H9 (cell line): ENCODE measurements around the gene ARHGEF17. TPM values are rescaled to one million over a fixed set of nuclear protein-coding genes. Genes with fewer than 3 reads are reported as not detected.

Experiments
- DNase-seq: peaks from one replicate; pipeline ENCODE4 v3.0.0-alpha.2; 2017
- H2AFZ ChIP-seq: one replicate; pipeline ENCODE4 v1.6.1; 2013; ENCODE audit warnings: mild to moderate bottlenecking, low read length, control low read depth, moderate library complexity
- H2AK5ac ChIP-seq: 2 replicates; pipeline ENCODE4 v1.6.1; 2013; ENCODE audit warnings: low read length, control low read depth, mixed read lengths; ENCODE audit not compliant: insufficient read length
- H2BK120ac ChIP-seq: one replicate; pipeline ENCODE4 v1.6.1; 2013; ENCODE audit warnings: low read depth, mild to moderate bottlenecking, low read length, control low read depth, inconsistent platforms; ENCODE audit not compliant: poor library complexity, severe bottlenecking
- H2BK12ac ChIP-seq: 2 replicates; pipeline ENCODE4 v1.6.1; 2013; ENCODE audit warnings: low read length, control low read depth, mixed read lengths, low read depth; ENCODE audit not compliant: insufficient read length
- H2BK15ac ChIP-seq: 2 replicates; pipeline ENCODE4 v1.6.1; 2013; ENCODE audit warnings: low read depth, low read length, control low read depth
- H2BK20ac ChIP-seq: one replicate; pipeline ENCODE4 v1.6.1; 2013; ENCODE audit warnings: low read depth, mild to moderate bottlenecking, low read length, control low read depth, inconsistent platforms; ENCODE audit not compliant: poor library complexity, severe bottlenecking
- H2BK5ac ChIP-seq: 2 replicates; pipeline ENCODE4 v1.6.1; 2013; ENCODE audit warnings: low read length, control low read depth, mixed read lengths; ENCODE audit not compliant: insufficient read length
- H3K14ac ChIP-seq: 2 replicates; pipeline ENCODE4 v1.6.1; 2013; ENCODE audit warnings: low read length, control low read depth; ENCODE audit not compliant: insufficient read depth
- H3K18ac ChIP-seq: 2 replicates; pipeline ENCODE4 v1.6.1; 2013; ENCODE audit warnings: low read depth, mild to moderate bottlenecking, mixed read lengths, low read length, control low read depth; ENCODE audit not compliant: insufficient read length
- H3K23ac ChIP-seq: 2 replicates; pipeline ENCODE4 v1.6.1; 2013; ENCODE audit warnings: low read length, control low read depth, mixed read lengths, low read depth; ENCODE audit not compliant: insufficient read length
- H3K23me2 ChIP-seq: 2 replicates; pipeline ENCODE4 v1.6.1; 2013; ENCODE audit warnings: low read depth, mild to moderate bottlenecking, mixed read lengths, low read length, control low read depth; ENCODE audit not compliant: insufficient read length, poor library complexity, severe bottlenecking
- H3K27ac ChIP-seq: 2 replicates; pipeline ENCODE4 v1.5.1; 2013; ENCODE audit warnings: low read length, control low read depth, mixed read lengths, low read depth; ENCODE audit not compliant: insufficient read length
- H3K27me3 ChIP-seq: 2 replicates; pipeline ENCODE4 v1.6.1; 2013; ENCODE audit warnings: low read length, control low read depth, inconsistent platforms; ENCODE audit not compliant: insufficient read depth
- H3K4ac ChIP-seq: 2 replicates; pipeline ENCODE4 v1.6.1; 2013; ENCODE audit warnings: low read depth, mild to moderate bottlenecking, control low read depth, inconsistent platforms, low read length, moderate library complexity
- H3K4me1 ChIP-seq: 2 replicates; pipeline ENCODE4 v1.6.1; 2013; ENCODE audit warnings: low read length, control low read depth, inconsistent platforms; ENCODE audit not compliant: insufficient read depth
- H3K4me2 ChIP-seq: 2 replicates; pipeline ENCODE4 v1.6.1; 2013; ENCODE audit warnings: low read length, control low read depth, mixed read lengths; ENCODE audit not compliant: insufficient read length, insufficient read depth
- H3K56ac ChIP-seq: 2 replicates; pipeline ENCODE4 v1.6.1; 2013; ENCODE audit warnings: low read depth, mild to moderate bottlenecking, mixed read lengths, low read length, control low read depth; ENCODE audit not compliant: insufficient read length
- H3K79me1 ChIP-seq: 2 replicates; pipeline ENCODE4 v1.6.1; 2013; ENCODE audit warnings: low read depth, mild to moderate bottlenecking, moderate library complexity, low read length, control low read depth, inconsistent platforms; ENCODE audit not compliant: insufficient read depth, poor library complexity, severe bottlenecking
- H3K79me2 ChIP-seq: 2 replicates; pipeline ENCODE4 v1.6.1; 2013; ENCODE audit warnings: low read length, control low read depth, inconsistent platforms; ENCODE audit not compliant: insufficient read depth
- H3K9ac ChIP-seq: 2 replicates; pipeline ENCODE4 v1.6.1; 2013; ENCODE audit warnings: low read length, control low read depth, mixed read lengths; ENCODE audit not compliant: insufficient read length; ENCODE audit errors: extremely low read depth
- H3K9me3 ChIP-seq: one replicate; pipeline ENCODE4 v1.6.1; 2013; ENCODE audit warnings: low read depth, low read length, inconsistent platforms; ENCODE audit not compliant: control insufficient read depth
- H3T11ph ChIP-seq: one replicate; pipeline ENCODE4 v1.6.1; 2013; ENCODE audit warnings: mild to moderate bottlenecking, low read length, control low read depth, inconsistent platforms
- H4K20me1 ChIP-seq: one replicate; pipeline ENCODE4 v1.6.1; 2013; ENCODE audit not compliant: control insufficient read depth, insufficient read length, insufficient read depth
- H4K5ac ChIP-seq: 2 replicates; pipeline ENCODE4 v1.6.1; 2013; ENCODE audit warnings: low read depth, mild to moderate bottlenecking, mixed read lengths, low read length, control low read depth; ENCODE audit not compliant: insufficient read length
- H4K8ac ChIP-seq: replicated peaks from 2 replicates; pipeline ENCODE4 v1.6.1; 2013; ENCODE audit warnings: low read length, control low read depth, mixed read lengths, low read depth; ENCODE audit not compliant: insufficient read length
- H4K91ac ChIP-seq: 2 replicates; pipeline ENCODE4 v1.6.1; 2013; ENCODE audit warnings: low read depth, mild to moderate bottlenecking, moderate library complexity, mixed read lengths, low read length, control low read depth; ENCODE audit not compliant: insufficient read length
- H3K27ac Mint-ChIP-seq, 3 experiments: 2 replicates in 2 of 3; 3 replicates in 1 of 3; pipeline ENCODE4 v1.8.0; 2020 to 2021; ENCODE audit warnings: mixed read lengths in 3 of 3, mild to moderate bottlenecking in 1 of 3, moderate library complexity in 1 of 3
- H3K27me3 Mint-ChIP-seq: 2 replicates; pipeline ENCODE4 v1.8.0; 2021; ENCODE audit warnings: low read depth, mild to moderate bottlenecking, moderate library complexity, mixed read lengths
- H3K36me3 Mint-ChIP-seq, 3 experiments: 2 replicates in 2 of 3; 3 replicates in 1 of 3; pipeline ENCODE4 v1.8.0; 2020 to 2021; ENCODE audit warnings: low read depth in 3 of 3, mixed read lengths in 3 of 3; ENCODE audit not compliant: insufficient read depth in 1 of 3
- H3K4me1 Mint-ChIP-seq, 2 experiments: 2 replicates each; pipeline ENCODE4 v1.8.0; 2020; ENCODE audit warnings: mixed read lengths in 2 of 2
- H3K4me3 Mint-ChIP-seq, 2 experiments: 2 replicates in 1 of 2; 3 replicates in 1 of 2; pipeline ENCODE4 v1.8.0; 2020 to 2021; ENCODE audit warnings: mild to moderate bottlenecking in 2 of 2, mixed read lengths in 2 of 2, moderate library complexity in 1 of 2
- H3K9me3 Mint-ChIP-seq, 2 experiments: 2 replicates in 1 of 2; 3 replicates in 1 of 2; pipeline ENCODE4 v1.8.0; 2020; ENCODE audit warnings: mild to moderate bottlenecking in 2 of 2, mixed read lengths in 2 of 2, moderate library complexity in 1 of 2
- CTCF ChIP-seq: fragments of 200-600 bp; sonication (generic); conservative IDR thresholded peaks from 3 replicates; pipeline ENCODE4 v1.8.0; 2021; ENCODE audit warnings: antibody characterized with exemption, mild to moderate bottlenecking
- WGBS: extraction: QIAGEN DNeasy Blood & Tissue Kit; methylation state at CpG from one replicate; pipeline ENCODE4 v1.1.7; 2013; ENCODE audit warnings: missing lambda C conversion rate, low lambda C conversion rate, mixed read lengths; ENCODE audit not compliant: insufficient read length; ENCODE audit errors: extremely low coverage; 5-methylcytosine and 5-hydroxymethylcytosine counted together
- total RNA-seq: library from RNA; stranded (reverse); gene quantifications from 2 replicates; pipeline ENCODE4 v1.2.1, GENCODE V29; 2021

The ARHGEF17 gene
- total RNA-seq, 1 experiment from 2014 or later = 7.4 TPM

- no peaks in the 10 kb centered on the region for H3K27me3 ChIP-seq
- H4K20me1 ChIP-seq = no peaks in the 10 kb centered on the region
- H3K18ac ChIP-seq = no peak overlapping the region
- H3T11ph ChIP-seq = no peak overlapping the region
- 0 out of 7 replicates have a peak overlapping the region, but pooled peaks of 1 of the 3 experiments have one; percentile 51 for H3K27ac Mint-ChIP-seq
- no peak overlapping the region for H3K56ac ChIP-seq
- peaks cover 26 to 42% of the 10 kb centered on the region in 2 experiments for H3K4me1 Mint-ChIP-seq
- no peak for TF ChIP-seq CTCF
- H2AFZ ChIP-seq = no peak overlapping the region
- no peaks in the 10 kb centered on the region for H3K9me3 ChIP-seq
- no peaks in the 10 kb centered on the region for H3K4me1 ChIP-seq
- H4K91ac ChIP-seq = peak overlapping the region; percentile 44
- H3K36me3 Mint-ChIP-seq = no peaks in the 10 kb centered on the region
- no peaks in the 10 kb centered on the region for H3K9me3 Mint-ChIP-seq
- WGBS = no CpG with 5 or more reads among the region's 11 CpGs
- H2BK5ac ChIP-seq = no peak overlapping the region
- no peak overlapping the region for H3K14ac ChIP-seq
- H3K79me1 ChIP-seq = no peaks in the 10 kb centered on the region
- no peak overlapping the region for H3K23ac ChIP-seq
- no peak overlapping the region for H3K4me2 ChIP-seq
- H3K27ac ChIP-seq = no peak overlapping the region
- no peak overlapping the region for H2BK12ac ChIP-seq
- H4K8ac ChIP-seq = no peak overlapping the region
- H2BK120ac ChIP-seq = no peak overlapping the region
- H3K4ac ChIP-seq = no peak overlapping the region
- H3K79me2 ChIP-seq = no peaks in the 10 kb centered on the region
- H3K9ac ChIP-seq = no peak overlapping the region
- H2AK5ac ChIP-seq = no peak overlapping the region
- no peak overlapping the region for H4K5ac ChIP-seq
- DNase-seq = peak; percentile 19
- H3K27me3 Mint-ChIP-seq = peaks cover 3% of the 10 kb centered on the region
- H3K4me3 Mint-ChIP-seq = no peak overlapping the region
- no peak overlapping the region for H2BK15ac ChIP-seq
- H3K23me2 ChIP-seq = no peaks in the 10 kb centered on the region
- H2BK20ac ChIP-seq = no peak overlapping the region
Measured at GRCh38 chr11:73274722-73275380, 33.2 kb upstream of the ARHGEF17 start.
